HepG2 (cell line): ENCODE data around the gene CCDC38. TPM values are rescaled to one million over a fixed set of nuclear protein-coding genes. Genes with fewer than 3 reads are reported as not detected.

Experiments used
- AGO1 ChIP-seq: fragments of 200-400 bp; formaldehyde crosslinking; IDR thresholded peaks from 2 replicates; pipeline ENCODE4 v1.6.1; 2017; ENCODE audit warnings: mild to moderate bottlenecking, low read depth, low read length, moderate library complexity; ENCODE audit not compliant: poor library complexity, severe bottlenecking
- FOXJ3 ChIP-seq: sonication (generic); formaldehyde crosslinking; IDR thresholded peaks from 2 replicates; pipeline ENCODE4 v1.4.0; 2020; ENCODE audit warnings: missing genetic modification reagents, mild to moderate bottlenecking, borderline replicate concordance
- HOXA3 ChIP-seq: sonication (generic); formaldehyde crosslinking; IDR thresholded peaks from 2 replicates; pipeline ENCODE4 v1.5.0; 2020; ENCODE audit warnings: missing genetic modification reagents
- MLXIP ChIP-seq: sonication (generic); formaldehyde crosslinking; IDR thresholded peaks from 2 replicates; pipeline ENCODE4 v1.9.0; 2021; ENCODE audit warnings: missing genetic modification reagents, borderline replicate concordance
- PHF8 ChIP-seq: sonication (generic); formaldehyde crosslinking; IDR thresholded peaks from 2 replicates; pipeline ENCODE4 v1.5.0; 2020; ENCODE audit warnings: missing genetic modification reagents
- POLR2A ChIP-seq, 2 experiments: IDR thresholded peaks; 2 replicates each; pipeline ENCODE4 v1.6.1; 2011; ENCODE audit warnings: low read depth in 2 of 2, low read length in 2 of 2, mild to moderate bottlenecking in 1 of 2, moderate library complexity in 1 of 2; ENCODE audit not compliant: insufficient read depth in 1 of 2
- PRPF4 ChIP-seq: fragments of 200-400 bp; formaldehyde crosslinking; IDR thresholded peaks from 2 replicates; pipeline ENCODE4 v1.6.1; 2016; ENCODE audit warnings: low read length, low read depth; ENCODE audit not compliant: poor library complexity, severe bottlenecking
- ZBTB7A ChIP-seq: sonication (generic); formaldehyde crosslinking; IDR thresholded peaks from 2 replicates; pipeline ENCODE4 v1.8.0; 2022; ENCODE audit warnings: mild to moderate bottlenecking, missing genetic modification reagents
- ZNF142 ChIP-seq: sonication (generic); formaldehyde crosslinking; IDR thresholded peaks from 2 replicates; pipeline ENCODE4 v1.4.0; 2020; ENCODE audit warnings: missing genetic modification reagents
- polyA plus RNA-seq, 8 experiments: library from polyadenylated mRNA; depleted of rRNA in 3 of 8; stranded (reverse) in 7 of 8; unstranded in 1 of 8; fragments of >200 nt; fragmentation: Illumina TruSeq in 4 of 8; extraction: Trizol in 4 of 8; gene quantifications; 2 replicates each; pipeline versions ENCODE4 v1.2.1 to v1.2.3, GENCODE V29; 2011 to 2016; ENCODE audit warnings: low read depth in 4 of 8, missing spikeins in 1 of 8, mixed read lengths in 1 of 8; ENCODE audit not compliant: insufficient read depth in 1 of 8
- total RNA-seq, 5 experiments: library from RNA; depleted of rRNA; stranded (reverse); fragments of >200 nt; fragmentation: Illumina TruSeq; extraction: Trizol; gene quantifications; 2 replicates each; pipeline ENCODE4 v1.2.3, GENCODE V29; 2016; ENCODE audit warnings: low read depth in 1 of 5
- TF ChIP-seq, protein P1 (sequence below): sonication (generic); formaldehyde crosslinking; IDR thresholded peaks from 2 replicates; pipeline ENCODE4 v1.5.1; 2020; ENCODE audit warnings: mild to moderate bottlenecking, missing genetic modification reagents, borderline replicate concordance
- TF ChIP-seq, protein P2 (sequence below): sonication (generic); formaldehyde crosslinking; IDR thresholded peaks from 2 replicates; pipeline ENCODE4; 2020; ENCODE audit warnings: missing genetic modification reagents, mild to moderate bottlenecking, borderline replicate concordance

The CCDC38 gene
- total and polyA plus RNA-seq, 2 of the 13 experiments (the other 11 are each of a cell fraction or from before 2014, with no cell fraction given) = 0.24 to 0.32 TPM

DNA sequence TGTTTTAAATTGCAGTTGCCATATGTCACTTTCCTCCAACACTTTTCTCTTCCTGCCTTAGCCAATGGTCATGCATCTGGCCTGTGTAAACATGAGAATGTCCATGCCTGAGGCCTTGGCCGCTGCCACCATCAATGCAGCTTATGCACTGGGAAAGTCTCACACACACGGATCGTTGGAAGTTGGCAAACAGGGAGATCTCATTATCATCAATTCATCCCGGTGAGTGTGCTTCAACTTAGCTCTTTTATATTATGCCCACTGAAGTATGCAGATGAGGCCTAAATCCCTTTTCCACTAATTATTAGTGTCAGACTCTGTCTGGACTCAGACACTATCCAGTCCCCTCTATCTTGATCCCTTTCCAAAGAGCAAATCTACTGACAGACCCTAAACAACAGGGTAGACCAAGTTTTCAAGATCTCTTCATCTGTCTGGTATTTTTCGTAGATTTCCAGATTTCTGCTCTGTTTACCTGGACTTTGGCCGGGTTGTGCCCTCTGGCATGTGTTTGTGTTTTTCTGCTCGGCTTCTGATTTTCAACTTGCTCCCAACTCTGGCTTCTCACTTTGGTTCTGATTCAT, 24.0 kb upstream of the CCDC38 start (continued):
- TF ChIP-seq, protein P1, sequence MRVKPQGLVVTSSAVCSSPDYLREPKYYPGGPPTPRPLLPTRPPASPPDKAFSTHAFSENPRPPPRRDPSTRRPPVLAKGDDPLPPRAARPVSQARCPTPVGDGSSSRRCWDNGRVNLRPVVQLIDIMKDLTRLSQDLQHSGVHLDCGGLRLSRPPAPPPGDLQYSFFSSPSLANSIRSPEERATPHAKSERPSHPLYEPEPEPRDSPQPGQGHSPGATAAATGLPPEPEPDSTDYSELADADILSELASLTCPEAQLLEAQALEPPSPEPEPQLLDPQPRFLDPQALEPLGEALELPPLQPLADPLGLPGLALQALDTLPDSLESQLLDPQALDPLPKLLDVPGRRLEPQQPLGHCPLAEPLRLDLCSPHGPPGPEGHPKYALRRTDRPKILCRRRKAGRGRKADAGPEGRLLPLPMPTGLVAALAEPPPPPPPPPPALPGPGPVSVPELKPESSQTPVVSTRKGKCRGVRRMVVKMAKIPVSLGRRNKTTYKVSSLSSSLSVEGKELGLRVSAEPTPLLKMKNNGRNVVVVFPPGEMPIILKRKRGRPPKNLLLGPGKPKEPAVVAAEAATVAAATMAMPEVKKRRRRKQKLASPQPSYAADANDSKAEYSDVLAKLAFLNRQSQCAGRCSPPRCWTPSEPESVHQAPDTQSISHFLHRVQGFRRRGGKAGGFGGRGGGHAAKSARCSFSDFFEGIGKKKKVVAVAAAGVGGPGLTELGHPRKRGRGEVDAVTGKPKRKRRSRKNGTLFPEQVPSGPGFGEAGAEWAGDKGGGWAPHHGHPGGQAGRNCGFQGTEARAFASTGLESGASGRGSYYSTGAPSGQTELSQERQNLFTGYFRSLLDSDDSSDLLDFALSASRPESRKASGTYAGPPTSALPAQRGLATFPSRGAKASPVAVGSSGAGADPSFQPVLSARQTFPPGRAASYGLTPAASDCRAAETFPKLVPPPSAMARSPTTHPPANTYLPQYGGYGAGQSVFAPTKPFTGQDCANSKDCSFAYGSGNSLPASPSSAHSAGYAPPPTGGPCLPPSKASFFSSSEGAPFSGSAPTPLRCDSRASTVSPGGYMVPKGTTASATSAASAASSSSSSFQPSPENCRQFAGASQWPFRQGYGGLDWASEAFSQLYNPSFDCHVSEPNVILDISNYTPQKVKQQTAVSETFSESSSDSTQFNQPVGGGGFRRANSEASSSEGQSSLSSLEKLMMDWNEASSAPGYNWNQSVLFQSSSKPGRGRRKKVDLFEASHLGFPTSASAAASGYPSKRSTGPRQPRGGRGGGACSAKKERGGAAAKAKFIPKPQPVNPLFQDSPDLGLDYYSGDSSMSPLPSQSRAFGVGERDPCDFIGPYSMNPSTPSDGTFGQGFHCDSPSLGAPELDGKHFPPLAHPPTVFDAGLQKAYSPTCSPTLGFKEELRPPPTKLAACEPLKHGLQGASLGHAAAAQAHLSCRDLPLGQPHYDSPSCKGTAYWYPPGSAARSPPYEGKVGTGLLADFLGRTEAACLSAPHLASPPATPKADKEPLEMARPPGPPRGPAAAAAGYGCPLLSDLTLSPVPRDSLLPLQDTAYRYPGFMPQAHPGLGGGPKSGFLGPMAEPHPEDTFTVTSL (CRISPR knock-in tag) = peak; percentile 58; the same call in 1 of the 2 replicates
- peak; percentile 72 for TF ChIP-seq HOXA3 (CRISPR knock-in tag)
- TF ChIP-seq MLXIP = no peak
- TF ChIP-seq PHF8 (CRISPR knock-in tag) = 0 out of 2 replicates have a peak, but pooled peaks have one; percentile 20
- no peak for TF ChIP-seq AGO1
- TF ChIP-seq ZNF142 = no peak
- TF ChIP-seq, protein P2, sequence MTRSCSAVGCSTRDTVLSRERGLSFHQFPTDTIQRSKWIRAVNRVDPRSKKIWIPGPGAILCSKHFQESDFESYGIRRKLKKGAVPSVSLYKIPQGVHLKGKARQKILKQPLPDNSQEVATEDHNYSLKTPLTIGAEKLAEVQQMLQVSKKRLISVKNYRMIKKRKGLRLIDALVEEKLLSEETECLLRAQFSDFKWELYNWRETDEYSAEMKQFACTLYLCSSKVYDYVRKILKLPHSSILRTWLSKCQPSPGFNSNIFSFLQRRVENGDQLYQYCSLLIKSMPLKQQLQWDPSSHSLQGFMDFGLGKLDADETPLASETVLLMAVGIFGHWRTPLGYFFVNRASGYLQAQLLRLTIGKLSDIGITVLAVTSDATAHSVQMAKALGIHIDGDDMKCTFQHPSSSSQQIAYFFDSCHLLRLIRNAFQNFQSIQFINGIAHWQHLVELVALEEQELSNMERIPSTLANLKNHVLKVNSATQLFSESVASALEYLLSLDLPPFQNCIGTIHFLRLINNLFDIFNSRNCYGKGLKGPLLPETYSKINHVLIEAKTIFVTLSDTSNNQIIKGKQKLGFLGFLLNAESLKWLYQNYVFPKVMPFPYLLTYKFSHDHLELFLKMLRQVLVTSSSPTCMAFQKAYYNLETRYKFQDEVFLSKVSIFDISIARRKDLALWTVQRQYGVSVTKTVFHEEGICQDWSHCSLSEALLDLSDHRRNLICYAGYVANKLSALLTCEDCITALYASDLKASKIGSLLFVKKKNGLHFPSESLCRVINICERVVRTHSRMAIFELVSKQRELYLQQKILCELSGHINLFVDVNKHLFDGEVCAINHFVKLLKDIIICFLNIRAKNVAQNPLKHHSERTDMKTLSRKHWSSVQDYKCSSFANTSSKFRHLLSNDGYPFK = no peak
- peak; percentile 85; the same call in 1 of the 2 replicates for TF ChIP-seq FOXJ3 (CRISPR knock-in tag)
- TF ChIP-seq PRPF4 = no peak
- no peak for TF ChIP-seq ZBTB7A
- peak; percentile 39 to 41; a peak in 1 of 4 replicates for TF ChIP-seq POLR2A (IDR thresholded peaks at IDR 0.05; ENCODE audit: insufficient read depth in 1 of 2, low read depth in 2 of 2, low read length in 2 of 2)
